ENCODE data around the gene KRTAP5-5.

DNA sequence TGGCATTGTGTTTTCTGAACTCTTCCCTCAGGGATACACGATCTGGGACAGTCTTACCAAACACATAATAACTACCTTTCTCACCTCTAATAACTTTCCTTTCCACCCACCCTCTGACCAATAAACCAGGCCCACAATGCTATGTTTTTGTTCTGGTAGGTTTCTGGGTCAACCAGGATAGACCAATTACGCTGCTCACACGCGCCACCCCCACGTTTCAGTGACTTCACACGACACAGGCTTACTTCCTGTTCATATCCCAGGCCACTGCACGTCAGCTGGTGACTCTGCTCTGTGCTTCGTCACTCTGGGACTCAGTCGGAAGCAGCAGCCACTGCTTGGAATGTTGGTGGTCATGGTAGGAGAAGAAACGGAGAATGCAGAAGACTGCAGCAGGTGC is 10.1 kb upstream of the KRTAP5-5 start:
- TF ChIP-seq, protein P1, sequence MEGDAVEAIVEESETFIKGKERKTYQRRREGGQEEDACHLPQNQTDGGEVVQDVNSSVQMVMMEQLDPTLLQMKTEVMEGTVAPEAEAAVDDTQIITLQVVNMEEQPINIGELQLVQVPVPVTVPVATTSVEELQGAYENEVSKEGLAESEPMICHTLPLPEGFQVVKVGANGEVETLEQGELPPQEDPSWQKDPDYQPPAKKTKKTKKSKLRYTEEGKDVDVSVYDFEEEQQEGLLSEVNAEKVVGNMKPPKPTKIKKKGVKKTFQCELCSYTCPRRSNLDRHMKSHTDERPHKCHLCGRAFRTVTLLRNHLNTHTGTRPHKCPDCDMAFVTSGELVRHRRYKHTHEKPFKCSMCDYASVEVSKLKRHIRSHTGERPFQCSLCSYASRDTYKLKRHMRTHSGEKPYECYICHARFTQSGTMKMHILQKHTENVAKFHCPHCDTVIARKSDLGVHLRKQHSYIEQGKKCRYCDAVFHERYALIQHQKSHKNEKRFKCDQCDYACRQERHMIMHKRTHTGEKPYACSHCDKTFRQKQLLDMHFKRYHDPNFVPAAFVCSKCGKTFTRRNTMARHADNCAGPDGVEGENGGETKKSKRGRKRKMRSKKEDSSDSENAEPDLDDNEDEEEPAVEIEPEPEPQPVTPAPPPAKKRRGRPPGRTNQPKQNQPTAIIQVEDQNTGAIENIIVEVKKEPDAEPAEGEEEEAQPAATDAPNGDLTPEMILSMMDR (IDR thresholded peaks at IDR 0.05) = no peak
- no peak for TF ChIP-seq POLR2A (IDR thresholded peaks at IDR 0.05)
- TF ChIP-seq POLR2AphosphoS5 (IDR thresholded peaks at IDR 0.05) = no peak
- no peak for TF ChIP-seq EP300 (IDR thresholded peaks at IDR 0.05)

Data from sigmoid colon (tissue), 4 donors.